Lung (tissue), 12 donors: ENCODE data around the gene GGA1. TPM values are rescaled to one million over a fixed set of nuclear protein-coding genes. Genes with fewer than 3 reads are reported as not detected.
A peak's percentile ranks its signal among the peaks of the same experiment; 100 is the strongest.

Experiments used
- ATAC-seq: fragments of 200-7000 bp; cut with Tn5 transposase; one replicate; pipeline ENCODE4 v1.9.1; 2020; ENCODE audit warnings: moderate number of reproducible peaks; ENCODE audit not compliant: insufficient read depth, low FRiP score
- DNase-seq, 3 donors: peaks; one replicate each; pipeline ENCODE4 v3.0.0-alpha.2; 2013 to 2017
- H3K27ac ChIP-seq, 2 donors: one replicate each; pipeline ENCODE4 v1.5.1; 2013; ENCODE audit warnings: mild to moderate bottlenecking in 2 of 2, moderate library complexity in 2 of 2, control low read depth in 1 of 2, inconsistent platforms in 1 of 2, low read depth in 1 of 2, low read length in 1 of 2
- H3K27me3 ChIP-seq, 3 donors: one replicate each; pipeline ENCODE4 v1.5.1; 2013; ENCODE audit warnings: low read length in 2 of 3; ENCODE audit not compliant: control insufficient read depth in 3 of 3, insufficient read depth in 3 of 3
- H3K36me3 ChIP-seq, 4 donors: one replicate each; pipeline ENCODE4 v1.5.1; 2013; ENCODE audit warnings: low read length in 4 of 4, mild to moderate bottlenecking in 1 of 4, moderate library complexity in 1 of 4; ENCODE audit not compliant: control insufficient read depth in 4 of 4, insufficient read depth in 4 of 4
- H3K4me1 ChIP-seq, 5 donors: one replicate each; pipeline ENCODE4 v1.5.1; 2013; ENCODE audit warnings: low read length in 5 of 5, mild to moderate bottlenecking in 2 of 5, moderate library complexity in 1 of 5; ENCODE audit not compliant: control insufficient read depth in 5 of 5, insufficient read depth in 5 of 5
- H3K4me3 ChIP-seq: one replicate; pipeline ENCODE4 v1.5.1; 2013; ENCODE audit warnings: mild to moderate bottlenecking, control low read depth, moderate library complexity
- H3K9ac ChIP-seq, 2 donors: one replicate each; pipeline ENCODE4 v1.5.1; 2013; ENCODE audit warnings: low read length in 2 of 2, control low read depth in 1 of 2; ENCODE audit not compliant: insufficient read depth in 1 of 2
- H3K9me3 ChIP-seq, 4 donors: one replicate each; pipeline ENCODE4 v1.5.1; 2013; ENCODE audit warnings: low read length in 3 of 4, mild to moderate bottlenecking in 1 of 4, moderate library complexity in 1 of 4; ENCODE audit not compliant: control insufficient read depth in 4 of 4, insufficient read depth in 3 of 4
- WGBS, 2 donors: extraction: QIAGEN DNeasy Blood & Tissue Kit; methylation state at CpG; one replicate each; pipeline ENCODE4 v1.1.7; 2013; 5-methylcytosine and 5-hydroxymethylcytosine counted together
- polyA plus RNA-seq, 2 donors: library from polyadenylated mRNA; stranded (reverse); fragments of 200-250 nt; gene quantifications; one replicate each; pipeline ENCODE4 v1.2.1, GENCODE V29; 2013
- total RNA-seq, 2 donors: library from RNA; depleted of rRNA in 1 of 2; stranded (reverse); fragments of >200 nt in 1 of 2; gene quantifications; one replicate each; pipeline ENCODE4 v1.2.1, GENCODE V29; 2014 to 2021
- TF ChIP-seq, protein P1 (sequence below): IDR thresholded peaks from 2 replicates; pipeline ENCODE4 v1.5.1; 2012; ENCODE audit warnings: mild to moderate bottlenecking; ENCODE audit errors: control extremely low read depth, extremely low read depth
- donor health status: control.
- donor health status: control.
- donor health status: Bipolar disorder and iron deficiency.
- donor health status: healthy.
- donor health status: DM: yes; HTN: yes; CAD: no.

Gene GGA1
- total and polyA plus RNA-seq, 4 donors = 51.5 to 72.4 (median 57.5) TPM

- WGBS, 2 donors = 81 to 89% methylated on average over 14 of the region's 14 CpGs
- H3K4me3 ChIP-seq = no peak overlapping the region
- H3K9me3 ChIP-seq = no peaks in the 10 kb centered on the region
- H3K27me3 ChIP-seq = no peaks in the 10 kb centered on the region
- peaks cover 5 to 45% (median 15%) of the 10 kb centered on the region in 4 donors for H3K36me3 ChIP-seq
- H3K9ac ChIP-seq = peak overlapping the region in 1 of 2 donors; percentile 13
- peak overlapping the region in 1 of 2 donors; percentile 77 for H3K27ac ChIP-seq
- TF ChIP-seq, protein P1, sequence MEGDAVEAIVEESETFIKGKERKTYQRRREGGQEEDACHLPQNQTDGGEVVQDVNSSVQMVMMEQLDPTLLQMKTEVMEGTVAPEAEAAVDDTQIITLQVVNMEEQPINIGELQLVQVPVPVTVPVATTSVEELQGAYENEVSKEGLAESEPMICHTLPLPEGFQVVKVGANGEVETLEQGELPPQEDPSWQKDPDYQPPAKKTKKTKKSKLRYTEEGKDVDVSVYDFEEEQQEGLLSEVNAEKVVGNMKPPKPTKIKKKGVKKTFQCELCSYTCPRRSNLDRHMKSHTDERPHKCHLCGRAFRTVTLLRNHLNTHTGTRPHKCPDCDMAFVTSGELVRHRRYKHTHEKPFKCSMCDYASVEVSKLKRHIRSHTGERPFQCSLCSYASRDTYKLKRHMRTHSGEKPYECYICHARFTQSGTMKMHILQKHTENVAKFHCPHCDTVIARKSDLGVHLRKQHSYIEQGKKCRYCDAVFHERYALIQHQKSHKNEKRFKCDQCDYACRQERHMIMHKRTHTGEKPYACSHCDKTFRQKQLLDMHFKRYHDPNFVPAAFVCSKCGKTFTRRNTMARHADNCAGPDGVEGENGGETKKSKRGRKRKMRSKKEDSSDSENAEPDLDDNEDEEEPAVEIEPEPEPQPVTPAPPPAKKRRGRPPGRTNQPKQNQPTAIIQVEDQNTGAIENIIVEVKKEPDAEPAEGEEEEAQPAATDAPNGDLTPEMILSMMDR = no peak
- ATAC-seq (no peak), DNase-seq (no peak)
- H3K4me1 ChIP-seq = peaks cover 0 to 23% (median 10%) of the 10 kb centered on the region in 5 donors
Observed at GRCh38 chr22:37625737-37626136, 17.1 kb downstream of the GGA1 start.

GRCh38 chr22:37626144-37626543, 17.5 kb downstream of the GGA1 start:
- WGBS, 2 donors = 61 to 72% methylated on average over 11 of the region's 11 CpGs
- DNase-seq = peak in 1 of 3 donors; percentile 52
- H3K9me3 ChIP-seq = no peaks in the 10 kb centered on the region
- H3K27me3 ChIP-seq = no peaks in the 10 kb centered on the region
- no peak overlapping the region for H3K4me3 ChIP-seq
- ATAC-seq = peak; percentile 44
- peak overlapping the region in 1 of 2 donors; percentile 77 for H3K27ac ChIP-seq
- H3K36me3 ChIP-seq = peaks cover 5 to 47% (median 17%) of the 10 kb centered on the region in 4 donors
- peaks cover 0 to 23% (median 10%) of the 10 kb centered on the region in 5 donors for H3K4me1 ChIP-seq
- TF ChIP-seq, protein P1 = no peak
- peak overlapping the region in 1 of 2 donors; percentile 32 for H3K9ac ChIP-seq

GRCh38 chr22:37626556-37627075, 18.0 kb downstream of the GGA1 start:
- DNase-seq (no peak), ATAC-seq (no peak)
- TF ChIP-seq, protein P1 = no peak
- Histone ChIP-seq H3K9me3 (no peaks in the 10 kb centered on the region), H3K9ac (peak overlapping the region in 1 of 2 donors; percentile 32), H3K4me3 (no peak overlapping the region), H3K36me3 (peaks cover under 1 to 47% (median 19%) of the 10 kb centered on the region in 4 donors), H3K4me1 (peaks cover 0 to 23% (median 10%) of the 10 kb centered on the region in 5 donors), H3K27me3 (no peaks in the 10 kb centered on the region), H3K27ac (peak overlapping the region in 1 of 2 donors; percentile 36)
- 75 to 77% methylated on average over 13 of the region's 13 CpGs for WGBS, 2 donors
